GM19455 (cell line): ENCODE data around the gene NUDT16L1.
A peak's percentile ranks its signal among the peaks of the same experiment; 100 is the strongest.

Experiments used
- ATAC-seq: cut with Tn5 transposase; IDR thresholded peaks from one replicate; pipeline ENCODE4 v1.9.1; 2021; ENCODE audit not compliant: unreplicated experiment

NUDT16L1 gene

DNA sequence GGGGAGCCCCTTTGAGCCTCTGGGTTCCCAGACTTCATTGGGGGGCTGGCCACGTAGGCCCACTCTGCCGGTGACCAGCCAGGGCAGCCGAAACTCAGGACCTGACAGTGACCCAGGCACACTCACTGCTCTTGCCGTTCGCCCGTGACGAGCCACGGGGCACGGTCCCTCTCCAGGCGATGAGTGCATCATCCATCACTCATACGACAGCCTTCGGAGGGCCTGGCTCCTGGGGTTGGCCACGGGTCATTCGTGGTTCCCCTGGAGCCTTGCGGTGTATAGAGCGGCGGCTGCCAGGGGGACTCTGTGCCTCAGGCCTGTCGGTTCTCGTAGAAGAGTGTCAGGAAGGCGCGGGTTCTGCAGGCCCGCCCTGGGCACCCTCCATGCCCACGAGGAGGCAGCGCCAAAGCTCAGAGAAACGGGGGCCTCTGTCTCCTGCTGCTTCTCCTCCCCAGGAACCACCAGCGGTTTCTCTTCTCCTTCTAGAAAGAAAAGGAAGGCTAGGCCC is 11.2 kb upstream of the NUDT16L1 start:
- no peak for ATAC-seq

GRCh38 chr16:4682616-4683254 is 10.6 kb upstream of the NUDT16L1 start:
- ATAC-seq, result no peak

DNA sequence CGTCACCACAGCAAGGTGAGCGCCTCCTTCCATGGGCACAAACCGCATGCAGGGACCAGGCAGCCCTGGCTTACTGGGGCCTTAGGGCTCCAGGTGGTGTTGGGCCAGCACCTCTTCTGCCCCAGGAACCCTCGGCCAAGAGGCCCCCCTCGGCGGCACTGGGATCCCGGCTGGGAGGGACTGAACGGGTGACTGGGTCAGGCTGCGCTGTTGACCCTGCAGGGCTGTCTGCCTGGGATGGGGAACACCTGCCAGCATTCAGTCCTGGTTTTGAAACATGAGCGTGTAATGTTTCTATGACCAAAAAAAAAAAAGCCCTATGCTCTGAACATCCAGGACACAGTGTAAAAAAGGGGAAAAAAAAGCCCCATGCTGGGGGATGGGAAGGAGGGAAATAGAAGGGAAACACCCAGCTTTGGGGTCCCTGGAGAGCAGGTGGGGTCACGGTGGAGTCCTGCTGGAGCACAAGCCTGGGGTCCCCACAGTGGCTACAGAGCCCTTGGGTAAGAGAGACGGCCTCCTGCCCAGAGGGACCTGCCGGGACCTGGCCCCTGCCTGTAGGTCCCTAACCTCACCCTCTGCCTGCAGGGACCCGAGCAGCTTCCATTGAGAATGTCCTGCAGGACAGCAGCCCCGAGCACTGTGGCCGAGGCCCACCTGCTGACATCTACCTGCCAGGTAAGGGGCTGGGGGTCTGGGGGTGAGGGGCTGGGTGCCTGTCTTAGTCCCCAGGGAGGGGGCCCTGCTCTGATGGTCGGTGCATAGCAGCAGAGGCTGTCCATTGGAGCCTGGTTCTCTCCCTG is 9.9 kb upstream of the NUDT16L1 start:
- ATAC-seq, result no peak

DNA sequence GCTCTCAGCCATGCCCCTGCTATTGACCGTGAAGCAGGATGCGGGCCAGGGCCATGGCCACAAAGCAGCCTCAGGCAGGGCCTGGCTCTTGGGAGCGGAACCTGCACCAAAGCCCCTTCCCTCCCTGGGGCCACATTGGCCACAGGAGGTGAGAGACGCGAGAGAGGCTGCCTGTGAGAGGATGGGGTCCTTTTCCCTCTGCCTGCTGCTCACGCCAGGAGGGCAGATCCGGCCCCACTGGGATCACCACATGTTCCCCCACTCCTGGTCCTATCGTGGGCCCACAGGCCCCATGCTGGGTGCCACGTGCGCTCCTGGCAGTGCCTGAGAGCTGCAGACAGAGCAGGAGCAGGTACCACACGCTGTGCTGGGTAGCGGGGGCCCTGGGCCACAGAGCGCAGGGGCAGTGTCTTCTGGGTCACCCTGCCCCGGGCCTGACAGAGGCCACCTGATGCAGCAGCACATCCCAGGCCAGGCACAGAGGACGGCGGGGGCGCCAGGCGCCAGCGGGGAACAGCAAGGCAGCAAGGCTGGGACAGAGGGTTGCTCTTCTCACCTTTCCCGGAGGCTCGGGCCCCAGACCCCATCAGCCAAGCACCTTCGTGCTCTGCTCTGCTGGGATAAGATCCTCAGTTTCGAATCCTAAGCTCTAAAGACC is 9.2 kb upstream of the NUDT16L1 start:
- no peak for ATAC-seq

- no peak for ATAC-seq
These were observed 8.6 kb upstream of the NUDT16L1 start for GRCh38 chr16:4684763-4685162.

- no peak for ATAC-seq
These were observed 8.1 kb upstream of the NUDT16L1 start for GRCh38 chr16:4685292-4685691.

- no peak for ATAC-seq
These were observed 7.4 kb upstream of the NUDT16L1 start for GRCh38 chr16:4685776-4686496.

DNA sequence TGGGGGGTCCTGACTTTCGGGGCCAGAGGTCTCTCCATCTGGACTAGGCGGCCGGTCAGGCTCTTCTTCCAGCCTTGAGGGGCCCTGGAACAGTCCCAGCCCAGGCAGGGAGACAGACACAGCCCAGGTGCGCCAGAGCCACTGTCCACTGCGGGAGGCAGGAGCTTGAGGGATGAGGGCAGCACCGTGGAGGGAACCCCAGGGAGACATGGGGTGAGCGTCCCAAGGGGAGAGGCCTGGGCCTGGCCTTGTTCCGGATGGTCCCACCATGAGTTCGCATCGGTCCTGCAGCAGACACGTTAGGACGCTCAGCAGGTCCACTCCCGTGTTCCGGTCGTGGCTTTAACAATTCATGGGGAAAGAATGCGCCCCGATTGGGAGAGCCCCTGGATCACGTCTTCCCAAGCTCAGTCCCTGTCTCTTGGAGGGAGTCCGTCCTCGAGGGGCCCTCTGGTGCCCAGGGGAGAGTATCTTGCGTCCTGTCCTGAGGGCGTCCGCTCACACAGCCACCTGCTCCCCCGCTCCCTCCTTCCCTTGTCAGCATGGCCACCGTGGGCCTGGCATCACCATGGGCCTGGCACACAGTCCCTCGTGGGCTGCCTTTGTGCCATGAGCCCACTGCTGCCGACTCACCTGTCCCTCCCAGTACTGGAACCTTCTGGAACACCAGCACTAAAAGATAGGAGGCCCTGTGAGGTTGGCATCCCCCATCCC is 6.7 kb upstream of the NUDT16L1 start:
- ATAC-seq, result no peak

- ATAC-seq, result no peak
These were observed 5.9 kb upstream of the NUDT16L1 start for GRCh38 chr16:4687416-4687815.

- no peak for ATAC-seq
These were observed 5.3 kb upstream of the NUDT16L1 start for GRCh38 chr16:4687946-4688673.

DNA sequence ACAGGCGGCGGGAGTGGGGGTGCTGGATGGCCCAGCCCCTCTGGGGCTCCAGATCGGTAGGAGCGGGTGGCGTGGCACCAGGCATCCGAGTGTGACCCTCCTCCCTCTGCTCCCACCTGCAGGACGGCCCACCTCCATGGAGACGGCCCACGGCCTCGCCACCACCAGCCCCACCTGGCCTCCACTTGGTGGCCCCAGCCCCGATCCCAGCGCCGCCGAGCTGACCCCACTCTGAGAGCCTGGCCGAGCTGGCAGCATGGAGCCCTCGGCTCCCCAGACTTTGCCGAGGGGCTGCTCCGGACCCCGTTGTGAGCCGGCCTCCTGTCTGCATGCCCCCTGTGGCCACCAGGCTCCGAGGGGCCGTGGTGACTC is 4.7 kb upstream of the NUDT16L1 start:
- no peak for ATAC-seq

- ATAC-seq, result no peak
These were observed 4.2 kb upstream of the NUDT16L1 start for GRCh38 chr16:4689091-4689671.

- ATAC-seq, result no peak
These were observed 3.3 kb upstream of the NUDT16L1 start for GRCh38 chr16:4689864-4690704.

DNA sequence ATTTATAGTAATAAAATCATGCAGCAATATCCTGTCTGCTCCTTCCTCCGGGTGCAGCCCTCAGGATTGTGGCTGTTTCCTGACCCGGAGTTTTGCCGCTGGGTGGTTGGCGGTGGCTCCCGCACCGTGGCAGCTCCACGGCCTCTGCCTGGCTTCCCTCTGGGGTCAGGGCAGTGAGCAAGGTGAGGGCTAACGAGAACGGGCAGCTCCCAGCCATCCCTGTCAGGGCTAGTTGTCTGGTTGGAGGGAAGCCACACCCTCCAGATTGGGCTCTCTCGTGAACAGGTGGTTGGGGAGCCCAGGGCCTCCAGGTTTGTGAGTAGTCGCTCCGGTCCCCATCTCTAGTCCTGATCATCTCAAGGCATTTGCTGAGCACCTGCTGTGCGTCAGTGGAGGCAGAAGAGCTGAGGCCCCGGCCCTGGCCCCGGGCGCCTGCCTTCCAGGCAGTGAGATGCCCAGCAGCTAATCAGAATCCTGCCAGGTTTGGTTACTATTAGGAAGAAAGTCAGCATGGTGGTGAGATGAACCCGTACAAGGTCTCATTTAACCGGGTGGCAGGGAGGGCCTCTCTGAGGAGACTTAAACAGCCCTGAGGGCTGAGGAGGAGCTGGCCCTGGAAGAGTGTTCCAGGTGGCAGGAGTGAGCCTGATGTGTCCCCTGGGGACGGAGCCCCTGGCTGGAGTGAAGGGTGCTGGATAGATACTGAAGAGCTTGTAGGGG is 2.3 kb upstream of the NUDT16L1 start:
- no peak for ATAC-seq

DNA sequence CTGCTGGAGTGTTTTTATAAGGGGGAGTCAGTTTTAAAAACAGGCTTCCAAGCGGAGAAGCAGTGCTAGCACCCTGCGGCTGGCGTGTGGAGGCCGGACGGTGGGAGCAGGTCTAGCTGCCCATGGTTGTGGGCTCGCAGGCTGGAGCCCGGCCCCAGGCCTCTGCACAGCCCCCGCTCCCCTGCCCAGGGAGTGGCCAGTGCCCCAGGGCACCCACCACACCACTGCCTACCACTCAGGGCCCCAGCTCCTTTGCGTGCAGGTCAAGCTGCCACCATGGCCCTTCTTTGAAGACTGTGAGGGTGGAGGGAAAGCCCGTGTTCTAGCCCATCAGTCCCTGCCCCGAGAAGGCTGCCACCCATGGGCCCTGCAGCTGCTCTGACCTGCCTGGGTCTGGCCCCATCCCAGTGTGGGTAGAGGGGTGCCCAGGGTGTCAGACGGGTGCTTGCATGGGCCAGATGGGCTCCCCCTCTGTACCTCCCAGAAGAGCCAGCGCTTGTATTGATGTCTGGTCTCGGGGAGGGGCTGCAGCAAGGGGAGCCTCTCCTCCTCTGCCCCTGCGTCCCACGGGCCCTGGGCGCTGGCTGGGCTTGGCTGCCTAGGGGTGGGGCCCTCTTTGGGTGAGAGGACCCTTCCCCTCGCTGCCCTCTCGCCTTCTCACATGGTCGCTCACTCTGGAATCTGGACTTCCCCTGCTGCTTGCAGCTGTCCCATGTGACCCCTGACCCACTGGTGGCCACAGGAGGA is 1.5 kb upstream of the NUDT16L1 start:
- no peak for ATAC-seq

DNA sequence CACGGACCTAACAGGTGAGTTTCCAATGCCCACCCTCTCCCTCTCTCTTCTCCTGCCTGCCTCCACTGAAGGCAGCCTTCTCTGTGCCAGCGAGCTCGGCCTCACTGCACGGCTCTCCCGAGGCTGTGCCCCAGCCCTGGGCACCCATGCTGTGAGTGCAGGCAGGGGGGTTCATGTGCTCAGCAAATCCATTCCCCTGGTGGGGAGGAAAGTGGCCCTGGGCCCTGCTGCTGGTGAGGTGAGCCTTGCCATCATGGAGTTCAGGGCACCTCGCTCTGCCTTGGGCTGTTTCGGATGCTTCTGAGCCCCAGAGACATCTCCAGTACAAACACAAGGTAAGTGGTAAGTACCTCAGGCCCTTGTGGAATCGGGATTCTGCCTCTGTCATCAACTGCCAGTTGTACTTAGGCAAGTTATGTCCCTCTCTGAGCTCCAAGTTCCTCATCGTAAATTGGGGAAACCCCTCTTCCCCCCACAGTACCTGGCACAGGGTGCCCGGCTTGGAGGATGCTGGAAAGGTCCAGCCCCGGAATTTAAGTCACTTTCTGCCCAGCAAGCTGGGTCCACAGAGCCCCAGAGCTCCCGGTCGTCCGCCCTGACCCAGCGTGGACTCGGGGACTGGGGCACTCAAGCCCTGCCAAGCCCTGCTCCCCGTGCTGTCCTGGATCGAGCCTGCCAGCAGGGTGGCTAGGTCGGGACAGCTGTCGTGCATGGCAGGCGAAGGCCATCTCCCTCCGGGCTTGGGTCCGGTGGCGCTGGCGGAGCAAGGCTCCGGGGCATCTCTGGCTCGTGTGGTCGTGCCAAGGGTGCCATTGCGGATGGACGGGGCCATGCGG is 684 bp upstream of the NUDT16L1 start:
- ATAC-seq, result peak; percentile 15
